ENCODE data around the gene SPSB2. TPM values are rescaled to one million over a fixed set of nuclear protein-coding genes. Genes with fewer than 3 reads are reported as not detected.
A peak's percentile ranks its signal among the peaks of the same experiment; 100 is the strongest.

The SPSB2 gene
- polyA plus RNA-seq, 1 experiment = 2.6 TPM

- no peak for DNase-seq (ENCODE audit: low read depth, low spot score)
- ChIA-PET POLR2A (interaction anchor here (1.3 to 3.4 kb wide), 12 partner anchors 8 to 317 kb away, joined by 3 to 57 read pairs (median 10); partner anchors contain the start of genes C12orf57, GAPDH, GNB3 and MLF2), CTCF (interaction anchor here (1.3 to 5.1 kb wide), 4 partner anchors 16 to 97 kb away, joined by 4 to 26 read pairs (median 11); partner anchors contain the start of gene SPSB2)
- Histone ChIP-seq H3K9me3 (ENCODE audit: control insufficient read depth, insufficient read depth, low read length) (no peaks in the 10 kb centered on the region; the same call in 1 of the 2 replicates), H3K27me3 (ENCODE audit: control insufficient read depth, insufficient read depth, low read length) (no peaks in the 10 kb centered on the region), H3K4me3 (ENCODE audit: low read depth, low read length) (peak overlapping the region; percentile 97), H3K27ac (ENCODE audit: low read depth, low read length) (peak overlapping the region; percentile 75)
- no peak for TF ChIP-seq CTCF (IDR thresholded peaks at IDR 0.05; ENCODE audit: low read depth, low read length)
Measured at GRCh38 chr12:6850796-6851152, 22.3 kb downstream of the SPSB2 start.

GRCh38 chr12:6849976-6850560 is 23.0 kb downstream of the SPSB2 start:
- ChIA-PET CTCF (no interaction called here), POLR2A (interaction anchor here (1.1 to 2.8 kb wide), 2 partner anchors 11 to 316 kb away, joined by 3 to 11 read pairs; partner anchors contain the start of gene GAPDH)
- Histone ChIP-seq H3K4me3 (ENCODE audit: low read depth, low read length) (peak overlapping the region; percentile 97), H3K9me3 (ENCODE audit: control insufficient read depth, insufficient read depth, low read length) (no peaks in the 10 kb centered on the region; the same call in 1 of the 2 replicates), H3K27ac (ENCODE audit: low read depth, low read length) (no peak overlapping the region), H3K27me3 (ENCODE audit: control insufficient read depth, insufficient read depth, low read length) (no peaks in the 10 kb centered on the region)
- no peak for TF ChIP-seq CTCF (IDR thresholded peaks at IDR 0.05; ENCODE audit: low read depth, low read length)
- no peak for DNase-seq (ENCODE audit: low read depth, low spot score)

- H3K27ac ChIP-seq (ENCODE audit: low read depth, low read length) = no peak overlapping the region
- no peaks in the 10 kb centered on the region; the same call in 1 of the 2 replicates for H3K9me3 ChIP-seq (ENCODE audit: control insufficient read depth, insufficient read depth, low read length)
- POLR2A ChIA-PET = interaction anchor here (1.1 kb wide), 1 partner anchor 10 kb away, joined by 3 read pairs; no protein-coding TSS in a partner anchor
- no peak overlapping the region for H3K4me3 ChIP-seq (ENCODE audit: low read depth, low read length)
- H3K27me3 ChIP-seq (ENCODE audit: control insufficient read depth, insufficient read depth, low read length) = no peaks in the 10 kb centered on the region
- CTCF ChIA-PET = interaction anchor here (1.9 kb wide), 1 partner anchor 13 kb away, joined by 6 read pairs; no protein-coding TSS in a partner anchor
- DNase-seq (ENCODE audit: low read depth, low spot score) = no peak
- TF ChIP-seq CTCF (IDR thresholded peaks at IDR 0.05; ENCODE audit: low read depth, low read length) = no peak
Measured at GRCh38 chr12:6849427-6849826, 23.7 kb downstream of the SPSB2 start.

GRCh38 chr12:6847676-6848075 is 25.4 kb downstream of the SPSB2 start:
- Histone ChIP-seq H3K27me3 (ENCODE audit: control insufficient read depth, insufficient read depth, low read length) (no peaks in the 10 kb centered on the region), H3K4me3 (ENCODE audit: low read depth, low read length) (no peak overlapping the region), H3K27ac (ENCODE audit: low read depth, low read length) (no peak overlapping the region), H3K9me3 (ENCODE audit: control insufficient read depth, insufficient read depth, low read length) (no peaks in the 10 kb centered on the region; the same call in 1 of the 2 replicates)
- no peak for DNase-seq (ENCODE audit: low read depth, low spot score)
- POLR2A ChIA-PET = no interaction called here
- CTCF ChIA-PET = interaction anchor here (0.6 to 1.9 kb wide), 5 partner anchors 11 to 282 kb away, joined by 3 to 9 read pairs (median 5); partner anchors contain the start of gene MLF2
- TF ChIP-seq CTCF (IDR thresholded peaks at IDR 0.05; ENCODE audit: low read depth, low read length) = no peak

- no peaks in the 10 kb centered on the region for H3K27me3 ChIP-seq (ENCODE audit: control insufficient read depth, insufficient read depth, low read length)
- DNase-seq (ENCODE audit: low read depth, low spot score) = no peak
- H3K9me3 ChIP-seq (ENCODE audit: control insufficient read depth, insufficient read depth, low read length) = no peaks in the 10 kb centered on the region
- H3K4me3 ChIP-seq (ENCODE audit: low read depth, low read length) = no peak overlapping the region
- no peak for TF ChIP-seq CTCF (IDR thresholded peaks at IDR 0.05; ENCODE audit: low read depth, low read length)
- H3K27ac ChIP-seq (ENCODE audit: low read depth, low read length) = no peak overlapping the region
- ChIA-PET CTCF (no interaction called here), POLR2A (no interaction called here)
Measured at GRCh38 chr12:6846316-6846869, 26.7 kb downstream of the SPSB2 start.

All from AG04450 (cell line).